Prostate gland (tissue), 2 donors: ENCODE measurements around the gene EXOSC7.

Experiments used
- POLR2A ChIP-seq: fragments of 450-650 bp; IDR thresholded peaks from one replicate; pipeline ENCODE4 v1.6.1; 2016; ENCODE audit warnings: antibody characterized with exemption, mild to moderate bottlenecking
- TF ChIP-seq, protein P1 (sequence below), 4 experiments: fragments of 200-600 bp in 2 of 4; fragments of 450-650 bp in 2 of 4; sonication (generic) in 2 of 4; IDR thresholded peaks; 1 replicate in 3 of 4; 2 replicates in 1 of 4; pipeline ENCODE4 v1.5.1; 2016 to 2019; ENCODE audit warnings: antibody characterized with exemption in 4 of 4, mild to moderate bottlenecking in 2 of 4, moderate library complexity in 2 of 4

- TF ChIP-seq, protein P1, sequence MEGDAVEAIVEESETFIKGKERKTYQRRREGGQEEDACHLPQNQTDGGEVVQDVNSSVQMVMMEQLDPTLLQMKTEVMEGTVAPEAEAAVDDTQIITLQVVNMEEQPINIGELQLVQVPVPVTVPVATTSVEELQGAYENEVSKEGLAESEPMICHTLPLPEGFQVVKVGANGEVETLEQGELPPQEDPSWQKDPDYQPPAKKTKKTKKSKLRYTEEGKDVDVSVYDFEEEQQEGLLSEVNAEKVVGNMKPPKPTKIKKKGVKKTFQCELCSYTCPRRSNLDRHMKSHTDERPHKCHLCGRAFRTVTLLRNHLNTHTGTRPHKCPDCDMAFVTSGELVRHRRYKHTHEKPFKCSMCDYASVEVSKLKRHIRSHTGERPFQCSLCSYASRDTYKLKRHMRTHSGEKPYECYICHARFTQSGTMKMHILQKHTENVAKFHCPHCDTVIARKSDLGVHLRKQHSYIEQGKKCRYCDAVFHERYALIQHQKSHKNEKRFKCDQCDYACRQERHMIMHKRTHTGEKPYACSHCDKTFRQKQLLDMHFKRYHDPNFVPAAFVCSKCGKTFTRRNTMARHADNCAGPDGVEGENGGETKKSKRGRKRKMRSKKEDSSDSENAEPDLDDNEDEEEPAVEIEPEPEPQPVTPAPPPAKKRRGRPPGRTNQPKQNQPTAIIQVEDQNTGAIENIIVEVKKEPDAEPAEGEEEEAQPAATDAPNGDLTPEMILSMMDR (IDR thresholded peaks at IDR 0.05): no peak
- no peak for TF ChIP-seq POLR2A
Measured at GRCh38 chr3:45042162-45042561, 66.1 kb downstream of the EXOSC7 start.
